NAMALWA (cell line): ENCODE results near the gene EEF2KMT.

Experiments used
- DNase-seq: peaks from one replicate; pipeline ENCODE4 v3.0.0-alpha.2; 2015; ENCODE audit warnings: low spot score

Gene EEF2KMT

DNA sequence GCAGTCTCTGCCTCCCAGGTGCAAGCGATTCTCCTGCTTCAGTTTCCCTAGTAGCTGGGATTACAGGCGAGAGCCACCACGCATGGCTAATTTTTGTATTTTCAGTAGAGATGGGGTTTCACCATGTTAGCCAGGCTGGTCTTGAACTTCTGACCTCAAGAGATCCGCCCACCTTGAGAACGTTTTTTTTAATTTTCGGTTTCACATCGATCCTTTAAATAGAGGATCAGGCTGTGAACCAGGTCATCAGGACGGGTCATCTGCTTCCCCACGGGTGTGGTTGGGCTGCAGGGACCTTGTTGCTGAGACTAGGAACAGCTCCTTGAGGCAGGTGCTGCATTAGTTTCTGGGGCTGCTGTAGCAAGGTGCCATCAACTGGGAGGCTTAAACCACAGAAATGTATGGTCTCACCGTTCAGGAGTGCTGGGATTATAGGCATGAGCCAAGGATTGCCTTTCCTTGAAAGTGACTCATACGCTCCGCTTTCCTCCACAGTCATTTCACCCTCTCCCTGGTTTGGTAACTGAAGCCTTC, 55.9 kb downstream of the EEF2KMT start:
- no peak for DNase-seq

DNA sequence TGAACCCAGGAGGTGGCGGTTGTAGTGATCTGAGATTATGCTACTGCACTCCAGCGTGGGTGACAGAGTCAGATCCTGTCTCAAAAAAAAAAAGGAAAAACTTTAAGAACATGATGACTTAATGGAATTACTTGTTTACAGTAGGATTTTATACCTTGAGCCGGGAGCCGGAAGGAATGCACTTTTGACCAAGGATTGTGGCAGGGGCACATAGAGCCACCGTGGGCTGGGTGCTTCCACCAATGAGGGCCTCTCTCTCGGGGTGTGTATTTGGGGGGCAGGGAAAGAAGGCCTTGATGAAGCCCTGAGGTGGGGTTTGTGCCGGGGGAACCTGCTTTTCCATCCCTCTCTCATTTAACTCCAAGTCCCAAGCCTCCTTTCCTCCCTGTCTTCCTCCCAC, 57.1 kb downstream of the EEF2KMT start:
- no peak for DNase-seq

DNA sequence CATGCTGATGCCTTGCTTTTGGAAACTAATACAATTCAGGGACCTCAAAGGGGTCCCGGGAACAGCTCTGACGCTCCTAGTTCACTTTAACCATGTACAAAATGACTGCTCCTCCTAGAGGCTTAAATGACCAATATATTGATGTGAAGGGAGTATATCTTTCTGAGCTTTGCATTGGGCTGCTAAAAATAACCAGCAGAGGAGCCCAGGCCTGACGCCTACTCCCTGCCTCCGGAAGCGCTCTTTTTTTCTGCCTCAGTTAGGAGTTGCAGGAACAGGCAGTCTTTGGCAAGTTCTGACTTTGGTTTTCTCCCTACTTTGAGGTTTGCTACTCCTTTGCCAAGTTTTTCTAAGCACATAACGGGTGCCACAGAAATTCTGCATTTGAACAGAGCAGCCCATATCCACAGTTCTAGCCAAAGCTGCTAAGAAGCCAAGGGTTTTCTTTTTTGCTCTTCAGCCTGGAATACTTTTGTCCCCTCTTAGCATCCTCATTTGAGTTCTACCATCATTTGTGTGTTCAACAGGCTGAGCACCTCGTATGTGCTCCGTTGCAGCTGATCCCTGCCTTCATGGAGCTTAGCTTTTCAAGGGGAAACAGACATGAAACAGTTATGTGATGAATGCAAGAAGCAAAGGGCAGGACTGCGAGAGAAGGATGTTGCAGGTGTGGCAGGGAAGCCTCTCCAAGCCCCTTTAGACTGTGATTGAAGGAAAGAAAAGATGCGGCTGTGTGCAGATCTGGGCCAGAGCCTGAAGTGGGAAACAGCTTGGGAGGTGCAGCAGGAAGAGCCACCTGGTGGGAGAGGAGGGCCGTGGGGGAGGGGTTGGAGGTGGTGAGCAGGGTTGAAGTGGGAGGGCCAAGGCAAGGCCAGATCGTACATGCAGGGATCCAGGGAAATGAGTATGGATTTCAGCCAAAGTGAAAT, 61.1 kb downstream of the EEF2KMT start:
- DNase-seq, result no peak

DNA sequence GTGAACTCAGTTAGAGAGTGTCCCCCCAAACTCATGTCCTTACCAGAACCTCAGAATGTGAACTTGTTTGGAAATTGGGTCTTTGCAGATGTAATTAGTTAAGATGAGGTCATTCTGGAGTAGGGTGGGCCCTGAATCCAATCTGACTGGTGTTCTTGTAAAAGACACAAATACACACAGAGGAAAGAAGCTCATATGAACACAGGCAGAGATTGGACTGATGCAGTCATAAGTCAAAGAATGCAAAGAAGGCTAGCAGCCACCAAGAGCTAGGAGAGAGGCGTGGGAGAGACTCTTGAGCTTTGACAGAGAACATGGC, 61.7 kb downstream of the EEF2KMT start:
- no peak for DNase-seq
